Panc1 (cell line): Measurements from ENCODE around the gene CYS1.

Experiments
- CTCF ChIP-seq: fragments of 450-650 bp; IDR thresholded peaks from 2 replicates; pipeline ENCODE4 v1.5.1; 2017; ENCODE audit warnings: mild to moderate bottlenecking
- POLR2AphosphoS5 ChIP-seq: IDR thresholded peaks from 2 replicates; pipeline ENCODE4 v1.6.1; 2012; ENCODE audit warnings: mild to moderate bottlenecking, low read depth, low read length, moderate library complexity
- REST ChIP-seq, 2 experiments: IDR thresholded peaks; 2 replicates each; pipeline ENCODE4 v1.6.1; 2011 to 2012; ENCODE audit warnings: low read depth in 2 of 2, control low read depth in 1 of 2, low read length in 1 of 2, mild to moderate bottlenecking in 1 of 2, moderate library complexity in 1 of 2; ENCODE audit not compliant: insufficient read depth in 1 of 2
- SIN3A ChIP-seq: IDR thresholded peaks from 2 replicates; pipeline ENCODE4 v1.6.1; 2012; ENCODE audit warnings: low read depth, mild to moderate bottlenecking, low read length, moderate library complexity, borderline replicate concordance; ENCODE audit not compliant: insufficient read depth
- TCF7L2 ChIP-seq: IDR thresholded peaks from 2 replicates; pipeline ENCODE4 v1.6.1; 2011; ENCODE audit warnings: mild to moderate bottlenecking, low read depth, low read length, inconsistent platforms

- TF ChIP-seq CTCF (no peak), REST (IDR thresholded peaks at IDR 0.05; ENCODE audit: insufficient read depth in 1 of 2, low read depth in 2 of 2, low read length in 1 of 2) (no peak), TCF7L2 (no peak), POLR2AphosphoS5 (no peak), SIN3A (no peak)
These were observed 46.4 kb upstream of the CYS1 start for GRCh38 chr2:10126632-10127026.
